ENCODE data around the gene UMODL1. TPM values are rescaled to one million over a fixed set of nuclear protein-coding genes. Genes with fewer than 3 reads are reported as not detected.

The UMODL1 gene
- total and polyA plus RNA-seq, 4 experiments from 2014 or later = 0.08 to 1.1 (median 0.58) TPM; not detected in 1

GRCh38 chr21:42147386-42148020, 76.4 kb downstream of the UMODL1 start:
- Histone ChIP-seq H3K4me3 (ENCODE audit: low read length in 2 of 2) (no peak overlapping the region), H3K4me1 (ENCODE audit: insufficient read depth, low read length) (peaks cover 4% of the 10 kb centered on the region), H3K27me3 (ENCODE audit: insufficient read depth, low read length) (no peaks in the 10 kb centered on the region), H3K36me3 (ENCODE audit: insufficient read depth, low read length) (no peaks in the 10 kb centered on the region), H3K27ac (ENCODE audit: low read depth, low read length) (no peak overlapping the region), H3K9me3 (ENCODE audit: control insufficient read depth in 1 of 2, low read length in 2 of 2) (no peaks in the 10 kb centered on the region)
- Mint-ChIP-seq H3K4me3 (no peak overlapping the region), H3K27me3 (peaks cover 2 to 4% of the 10 kb centered on the region in 2 donors), H3K36me3 (no peaks in the 10 kb centered on the region), H3K4me1 (peaks cover 4 to 7% (median 5%) of the 10 kb centered on the region in 4 donors), H3K9me3 (no peaks in the 10 kb centered on the region), H3K27ac (peak overlapping the region in 2 of 7 donors; percentile 42 to 72)
- ChIA-PET CTCF (ENCODE audit: partially characterized antibody) (interaction anchor here (0.8 to 9.9 kb wide), 5 partner anchors 86 to 234 kb away, joined by 3 to 217 read pairs (median 3); no protein-coding TSS in a partner anchor), POLR2A (ENCODE audit: partially characterized antibody) (no interaction called here)
- intact Hi-C loops (cut with micrococcal nuclease) = no loop called here
- DNase-seq = no peak

- intact Hi-C loops (cut with micrococcal nuclease) = no loop called here
Observed at GRCh38 chr21:42148097-42148496, 77.0 kb downstream of the UMODL1 start.

GRCh38 chr21:42148584-42148983, 77.5 kb downstream of the UMODL1 start:
- H3K4me3 Mint-ChIP-seq = no peak overlapping the region

More at GRCh38 chr21:42148097-42148496, 77.0 kb downstream of the UMODL1 start:
- peak overlapping the region in 1 of 7 donors; percentile 72 for H3K27ac Mint-ChIP-seq
- ChIA-PET CTCF (ENCODE audit: partially characterized antibody) (interaction anchor here (0.8 to 9.9 kb wide), 6 partner anchors 16 to 190 kb away, joined by 3 to 217 read pairs (median 4); no protein-coding TSS in a partner anchor), POLR2A (ENCODE audit: partially characterized antibody) (no interaction called here)
- no peak overlapping the region for H3K4me3 Mint-ChIP-seq
- H3K4me1 Mint-ChIP-seq = peaks cover 4 to 7% (median 5%) of the 10 kb centered on the region in 4 donors
- H3K4me1 ChIP-seq (ENCODE audit: insufficient read depth, low read length) = peaks cover 4% of the 10 kb centered on the region
- H3K27me3 Mint-ChIP-seq = peaks cover 0 to 1% of the 10 kb centered on the region in 2 donors
- no peak for DNase-seq
- H3K27me3 ChIP-seq (ENCODE audit: insufficient read depth, low read length) = no peaks in the 10 kb centered on the region
- H3K9me3 Mint-ChIP-seq = no peaks in the 10 kb centered on the region
- H3K36me3 Mint-ChIP-seq = no peaks in the 10 kb centered on the region
- no peak overlapping the region for H3K4me3 ChIP-seq (ENCODE audit: low read length in 2 of 2)
- H3K27ac ChIP-seq (ENCODE audit: low read depth, low read length) = no peak overlapping the region
- no peaks in the 10 kb centered on the region for H3K9me3 ChIP-seq (ENCODE audit: control insufficient read depth in 1 of 2, low read length in 2 of 2)
- no peaks in the 10 kb centered on the region for H3K36me3 ChIP-seq (ENCODE audit: insufficient read depth, low read length)

GRCh38 chr21:42149656-42150473, 78.7 kb downstream of the UMODL1 start:
- DNase-seq = no peak

More at GRCh38 chr21:42148584-42148983, 77.5 kb downstream of the UMODL1 start:
- Mint-ChIP-seq H3K4me1 (peaks cover 4 to 7% (median 5%) of the 10 kb centered on the region in 4 donors), H3K27ac (peak overlapping the region in 1 of 7 donors; percentile 47), H3K9me3 (no peaks in the 10 kb centered on the region), H3K36me3 (no peaks in the 10 kb centered on the region), H3K27me3 (peaks cover 0 to 1% of the 10 kb centered on the region in 2 donors)
- peaks cover 4% of the 10 kb centered on the region for H3K4me1 ChIP-seq (ENCODE audit: insufficient read depth, low read length)
- H3K27ac ChIP-seq (ENCODE audit: low read depth, low read length) = no peak overlapping the region
- H3K36me3 ChIP-seq (ENCODE audit: insufficient read depth, low read length) = no peaks in the 10 kb centered on the region
- intact Hi-C loops (cut with micrococcal nuclease) = no loop called here
- H3K27me3 ChIP-seq (ENCODE audit: insufficient read depth, low read length) = no peaks in the 10 kb centered on the region
- ChIA-PET CTCF (ENCODE audit: partially characterized antibody) (interaction anchor here (0.8 to 9.9 kb wide), 5 partner anchors 16 to 113 kb away, joined by 3 to 217 read pairs (median 5); no protein-coding TSS in a partner anchor), POLR2A (ENCODE audit: partially characterized antibody) (no interaction called here)
- H3K9me3 ChIP-seq (ENCODE audit: control insufficient read depth in 1 of 2, low read length in 2 of 2) = no peaks in the 10 kb centered on the region
- DNase-seq = no peak
- H3K4me3 ChIP-seq (ENCODE audit: low read length in 2 of 2) = no peak overlapping the region

GRCh38 chr21:42150474-42151085, 79.5 kb downstream of the UMODL1 start:
- no peak for DNase-seq
- peaks cover 4% of the 10 kb centered on the region for H3K4me1 ChIP-seq (ENCODE audit: insufficient read depth, low read length)
- intact Hi-C loops (cut with micrococcal nuclease) = no loop called here
- H3K4me3 Mint-ChIP-seq = no peak overlapping the region
- no peaks in the 10 kb centered on the region for H3K36me3 ChIP-seq (ENCODE audit: insufficient read depth, low read length)
- H3K36me3 Mint-ChIP-seq = no peaks in the 10 kb centered on the region
- H3K27ac Mint-ChIP-seq = peak overlapping the region in 2 of 7 donors; percentile 23 to 68
- H3K4me1 Mint-ChIP-seq = peaks cover 3% of the 10 kb centered on the region in 4 donors
- no peaks in the 10 kb centered on the region for H3K9me3 Mint-ChIP-seq
- POLR2A ChIA-PET (ENCODE audit: partially characterized antibody) = no interaction called here
- no peak overlapping the region for H3K4me3 ChIP-seq (ENCODE audit: low read length in 2 of 2)
- no peaks in the 10 kb centered on the region for H3K9me3 ChIP-seq (ENCODE audit: control insufficient read depth in 1 of 2, low read length in 2 of 2)
- no peaks in the 10 kb centered on the region for H3K27me3 Mint-ChIP-seq
- CTCF ChIA-PET (ENCODE audit: partially characterized antibody) = no interaction called here
- H3K27me3 ChIP-seq (ENCODE audit: insufficient read depth, low read length) = no peaks in the 10 kb centered on the region
- no peak overlapping the region for H3K27ac ChIP-seq (ENCODE audit: low read depth, low read length)

More at GRCh38 chr21:42149656-42150473, 78.7 kb downstream of the UMODL1 start:
- CTCF ChIA-PET (ENCODE audit: partially characterized antibody) = no interaction called here
- no peak overlapping the region for H3K27ac ChIP-seq (ENCODE audit: low read depth, low read length)
- intact Hi-C loops (cut with micrococcal nuclease) = no loop called here
- H3K9me3 ChIP-seq (ENCODE audit: control insufficient read depth in 1 of 2, low read length in 2 of 2) = no peaks in the 10 kb centered on the region
- H3K4me3 ChIP-seq (ENCODE audit: low read length in 2 of 2) = no peak overlapping the region
- no peak overlapping the region for H3K4me3 Mint-ChIP-seq
- H3K4me1 ChIP-seq (ENCODE audit: insufficient read depth, low read length) = peaks cover 4% of the 10 kb centered on the region
- no peaks in the 10 kb centered on the region for H3K9me3 Mint-ChIP-seq
- POLR2A ChIA-PET (ENCODE audit: partially characterized antibody) = no interaction called here
- H3K4me1 Mint-ChIP-seq = peaks cover 4 to 7% (median 5%) of the 10 kb centered on the region in 4 donors
- H3K27ac Mint-ChIP-seq = no peak overlapping the region
- H3K27me3 ChIP-seq (ENCODE audit: insufficient read depth, low read length) = no peaks in the 10 kb centered on the region
- H3K36me3 Mint-ChIP-seq = no peaks in the 10 kb centered on the region
- H3K27me3 Mint-ChIP-seq = no peaks in the 10 kb centered on the region
- H3K36me3 ChIP-seq (ENCODE audit: insufficient read depth, low read length) = no peaks in the 10 kb centered on the region

GRCh38 chr21:42151148-42151947, 80.2 kb downstream of the UMODL1 start:
- no peak for DNase-seq
- Histone ChIP-seq H3K27me3 (ENCODE audit: insufficient read depth, low read length) (no peaks in the 10 kb centered on the region), H3K4me3 (ENCODE audit: low read length in 2 of 2) (no peak overlapping the region), H3K36me3 (ENCODE audit: insufficient read depth, low read length) (no peaks in the 10 kb centered on the region), H3K9me3 (ENCODE audit: control insufficient read depth in 1 of 2, low read length in 2 of 2) (no peaks in the 10 kb centered on the region), H3K4me1 (ENCODE audit: insufficient read depth, low read length) (no peaks in the 10 kb centered on the region), H3K27ac (ENCODE audit: low read depth, low read length) (no peak overlapping the region)
- Mint-ChIP-seq H3K4me1 (no peaks in the 10 kb centered on the region), H3K27me3 (peaks cover 0 to 4% of the 10 kb centered on the region in 2 donors), H3K36me3 (no peaks in the 10 kb centered on the region), H3K4me3 (no peak overlapping the region), H3K27ac (peak overlapping the region in 2 of 7 donors; percentile 23 to 68), H3K9me3 (no peaks in the 10 kb centered on the region)
- intact Hi-C loops (cut with micrococcal nuclease) = no loop called here
- POLR2A ChIA-PET (ENCODE audit: partially characterized antibody) = no interaction called here
- CTCF ChIA-PET (ENCODE audit: partially characterized antibody) = interaction anchor here (0.9 to 3.2 kb wide), 2 partner anchors 8 to 108 kb away, joined by 3 to 18 read pairs; no protein-coding TSS in a partner anchor

All from CD4-positive, alpha-beta memory T cell (primary cell).